GM21526 (cell line): Measurements from ENCODE around the gene ARV1.

ENCODE experiments used
- ATAC-seq: cut with Tn5 transposase; IDR thresholded peaks from one replicate; pipeline ENCODE4 v1.9.1; 2021; ENCODE audit warnings: moderate library complexity; ENCODE audit not compliant: unreplicated experiment, low FRiP score

The ARV1 gene

DNA sequence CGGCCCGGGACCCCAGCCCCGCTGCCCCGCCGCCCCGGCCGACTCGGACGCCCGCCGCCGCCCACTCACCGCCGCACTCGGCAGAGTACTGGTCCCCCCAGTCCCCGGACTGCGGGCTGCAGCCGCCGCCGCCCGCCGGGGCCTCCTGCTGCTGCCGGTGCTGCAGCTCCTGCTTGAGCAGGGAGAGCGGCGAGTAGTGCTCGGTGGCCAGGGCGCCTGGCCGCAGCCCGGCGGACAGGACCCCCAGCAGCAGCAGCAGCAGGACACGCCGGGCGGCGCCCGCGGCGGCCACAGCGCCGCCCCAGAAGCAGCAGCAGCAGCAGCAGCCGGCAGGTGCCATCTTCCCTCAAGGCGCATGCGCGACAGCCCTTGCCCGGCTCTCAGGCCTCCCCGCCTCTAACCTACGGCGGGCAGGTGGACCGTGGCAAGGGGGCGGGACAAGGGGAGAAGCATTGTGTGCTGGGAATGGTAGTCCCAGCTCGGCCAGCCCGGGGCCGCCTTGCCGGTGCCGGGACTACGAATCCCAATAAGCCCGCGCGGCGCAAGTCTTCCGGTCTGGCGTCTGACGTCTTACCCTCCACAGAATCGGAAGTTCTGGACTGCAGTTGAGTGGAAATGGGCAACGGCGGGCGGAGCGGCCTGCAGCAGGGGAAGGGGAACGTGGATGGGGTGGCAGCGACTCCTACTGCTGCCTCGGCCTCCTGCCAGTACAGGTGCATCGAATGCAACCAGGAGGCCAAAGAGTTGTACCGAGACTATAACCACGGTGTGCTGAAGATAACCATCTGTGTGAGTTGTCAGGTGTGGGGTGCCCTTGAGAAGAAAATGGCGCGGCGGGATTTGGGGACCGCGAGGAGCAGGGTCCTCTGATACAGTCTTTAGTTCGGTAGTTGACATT lies at the start of gene ARV1, which contains the start of gene TTC13:
Gene ARV1, plus strand, starts transcription at position 604 of the 898 bp plus-strand sequence. Its CDS starts 12 bp downstream, at position 616.
Gene TTC13, minus strand, starts transcription at position 371 of the 898 bp plus-strand sequence. Its CDS starts 31 bp downstream, at position 340.
- peak; percentile 93 for ATAC-seq

GRCh38 chr1:230930986-230931385 lies 47.9 kb upstream of the ARV1 start:
- ATAC-seq, result no peak

DNA sequence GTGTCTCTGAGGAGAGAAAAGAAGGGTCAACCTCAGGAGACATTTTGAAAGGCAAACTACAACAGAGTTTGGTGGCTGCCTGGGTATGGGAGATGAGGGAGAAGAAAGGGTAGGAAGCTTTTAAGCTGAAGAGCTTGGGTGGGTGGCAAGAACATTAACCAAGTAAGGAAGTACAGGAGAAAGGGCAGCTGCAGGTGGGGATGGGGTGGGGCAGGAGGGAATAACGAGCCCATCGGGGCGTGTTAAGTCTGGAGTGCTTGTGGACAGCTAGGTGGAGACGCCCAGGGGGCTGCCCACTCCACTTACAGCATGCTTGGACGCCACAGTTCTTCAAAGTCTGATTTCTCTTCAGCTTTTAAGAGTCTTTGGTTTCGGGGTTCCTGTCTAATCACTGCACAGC lies 43.0 kb upstream of the ARV1 start:
- ATAC-seq, result no peak

GRCh38 chr1:230936475-230936874 lies 42.4 kb upstream of the ARV1 start:
- no peak for ATAC-seq

DNA sequence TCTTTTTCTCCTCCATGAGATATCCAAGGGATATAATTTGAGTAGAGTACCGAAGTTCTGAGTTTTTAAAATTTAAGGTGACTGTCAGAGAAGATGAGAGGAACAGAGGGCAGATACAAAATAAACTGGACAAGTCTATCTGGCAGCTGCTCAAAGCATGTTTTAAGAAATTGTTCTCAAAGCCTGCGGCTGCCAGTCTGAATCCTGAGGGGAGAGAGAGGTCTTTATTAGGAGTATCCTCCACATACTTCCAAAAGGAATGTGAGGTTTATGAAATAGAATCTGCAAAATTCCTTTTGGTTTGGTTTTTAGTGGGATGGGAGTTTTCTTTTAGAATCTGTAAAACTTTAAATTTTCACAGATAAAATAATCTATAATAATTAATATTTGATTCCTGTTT lies 41.5 kb upstream of the ARV1 start:
- ATAC-seq, result no peak

DNA sequence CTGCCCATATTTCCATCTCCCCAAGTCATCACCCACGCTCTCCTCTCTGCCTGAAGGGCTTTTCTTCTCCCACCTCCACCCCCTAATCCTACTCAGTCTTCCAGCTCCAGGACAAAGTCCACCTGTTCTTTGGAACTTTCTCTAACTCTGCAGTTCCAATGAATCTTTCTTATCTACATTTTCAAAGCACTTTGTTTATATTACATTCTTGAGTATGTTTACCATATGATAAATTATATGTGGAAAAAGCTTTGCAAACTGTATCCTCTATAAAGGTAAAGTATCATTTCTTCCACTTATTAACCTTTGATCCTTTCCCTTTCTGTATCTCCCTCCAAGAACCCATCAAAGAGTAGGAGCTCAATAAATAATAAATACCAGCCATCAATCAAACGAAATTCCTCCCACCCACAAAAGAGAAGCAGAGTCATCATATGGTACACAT lies 39.9 kb upstream of the ARV1 start:
- no peak for ATAC-seq

GRCh38 chr1:230939806-230940489 lies 38.9 kb upstream of the ARV1 start:
- ATAC-seq, result no peak

- ATAC-seq, result no peak
These were observed 38.0 kb upstream of the ARV1 start for GRCh38 chr1:230940848-230941247.

- ATAC-seq, result no peak
These were observed 35.8 kb upstream of the ARV1 start for GRCh38 chr1:230943048-230943593.

GRCh38 chr1:230948301-230948700 lies 30.6 kb upstream of the ARV1 start:
- ATAC-seq, result no peak

GRCh38 chr1:230948903-230949302 lies 30.0 kb upstream of the ARV1 start:
- no peak for ATAC-seq

DNA sequence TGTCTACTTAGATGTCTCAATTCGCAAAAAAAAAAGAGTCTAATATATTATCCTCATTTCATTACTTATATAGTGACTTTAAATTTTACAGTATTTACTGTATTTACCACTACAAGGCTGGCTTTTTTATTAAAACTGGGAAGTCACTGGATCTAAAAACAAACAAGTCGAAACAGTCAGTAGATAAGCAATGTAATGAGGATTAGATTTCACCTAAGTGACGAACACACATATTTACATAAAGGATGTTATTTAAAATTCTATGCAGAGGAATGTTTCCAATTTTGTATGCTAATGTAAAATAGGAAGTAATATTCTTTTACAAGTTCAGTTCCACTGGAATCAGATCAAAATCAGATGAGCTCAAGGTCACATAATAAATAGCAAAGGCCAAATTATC lies 28.5 kb upstream of the ARV1 start:
- ATAC-seq, result no peak

GRCh38 chr1:230957580-230957989 lies 21.3 kb upstream of the ARV1 start:
- peak; percentile 83 for ATAC-seq

GRCh38 chr1:230958370-230958769 lies 20.5 kb upstream of the ARV1 start:
- ATAC-seq, result no peak

GRCh38 chr1:230964896-230965295 lies 14.0 kb upstream of the ARV1 start:
- no peak for ATAC-seq

DNA sequence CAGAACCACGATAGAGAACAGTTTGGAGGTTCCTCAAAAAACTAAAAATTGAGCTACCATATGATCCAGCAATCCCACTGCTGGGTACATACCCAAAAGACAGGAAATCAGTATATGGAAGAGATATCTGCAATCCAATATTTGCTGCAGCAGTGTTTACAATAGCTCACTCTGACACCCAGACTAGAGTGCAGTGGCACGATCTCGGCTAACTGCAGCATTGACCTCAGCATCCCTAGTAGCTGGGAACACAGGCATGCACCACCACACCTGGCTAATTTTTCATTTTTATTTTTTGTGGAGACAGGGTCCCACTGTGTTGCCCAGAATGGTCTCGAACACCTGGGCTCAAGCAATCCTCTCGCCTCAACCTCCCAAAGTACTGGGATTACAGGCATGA lies 13.4 kb upstream of the ARV1 start:
- ATAC-seq, result no peak

- no peak for ATAC-seq
These were observed 12.5 kb upstream of the ARV1 start for GRCh38 chr1:230966358-230966873.

DNA sequence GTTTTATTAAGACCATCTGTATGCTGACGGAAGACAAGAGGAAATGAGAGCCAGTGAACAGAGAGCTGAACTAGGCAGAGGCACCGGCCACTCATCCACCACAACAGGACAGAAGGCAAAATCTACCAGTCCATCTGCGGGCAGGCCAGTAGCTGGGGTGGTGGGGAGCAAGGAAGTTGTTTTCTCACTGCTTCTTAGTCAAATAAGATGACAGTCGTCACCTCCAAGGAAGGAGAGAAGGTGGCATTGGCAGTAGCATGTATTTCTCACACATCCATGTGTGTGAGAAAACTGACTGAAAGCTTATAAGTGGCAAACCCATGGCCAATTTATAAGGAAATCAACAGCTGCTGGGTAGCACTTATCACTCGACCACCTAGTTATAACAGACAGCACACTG lies 8.5 kb upstream of the ARV1 start:
- ATAC-seq, result no peak

DNA sequence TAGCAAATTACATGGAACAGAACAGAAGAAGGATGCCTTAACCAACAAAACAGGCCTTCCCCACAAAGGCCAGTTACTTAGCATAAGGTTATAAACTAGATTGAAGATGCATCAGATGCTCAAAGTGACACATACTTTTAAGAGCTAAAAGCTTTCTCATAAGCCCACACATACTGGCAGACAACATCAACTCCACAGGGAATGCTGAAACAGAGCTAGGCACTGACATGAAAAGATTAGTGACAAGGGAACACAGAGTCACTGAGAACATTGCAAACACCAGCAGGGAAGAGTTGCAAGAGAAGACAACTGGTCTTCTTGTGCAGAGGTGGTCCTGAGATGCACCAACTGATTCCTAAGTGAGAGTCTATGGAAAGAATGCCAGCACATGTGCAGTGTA lies 7.1 kb upstream of the ARV1 start:
- ATAC-seq, result no peak

GRCh38 chr1:230972855-230973271 lies 6.0 kb upstream of the ARV1 start:
- ATAC-seq, result peak; percentile 77

DNA sequence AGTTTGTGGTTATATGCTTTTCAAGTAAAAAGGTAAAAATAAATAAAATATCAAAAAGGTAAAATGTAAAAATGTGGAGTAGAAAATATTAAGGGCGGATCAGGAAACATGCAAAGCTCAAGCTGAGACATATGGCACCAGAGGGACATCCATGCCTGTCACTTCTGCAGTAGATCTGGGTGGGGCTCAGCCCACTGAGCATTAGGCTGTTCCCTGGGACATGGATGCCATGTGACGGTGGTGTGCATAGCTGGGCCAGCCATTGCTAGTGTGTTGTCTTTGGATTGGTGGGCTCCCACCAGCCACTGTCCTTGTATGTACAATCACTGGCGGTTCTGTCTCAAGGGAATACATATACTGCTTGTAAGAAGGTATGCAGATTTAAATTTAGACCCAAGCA lies 3.3 kb upstream of the ARV1 start:
- no peak for ATAC-seq
